ENCODE data around the gene WNK1. TPM values are rescaled to one million over a fixed set of nuclear protein-coding genes. Genes with fewer than 3 reads are reported as not detected.
A peak's percentile ranks its signal among the peaks of the same experiment; 100 is the strongest.

The WNK1 gene
- total RNA-seq, 1 donor from 2014 or later, result 222 TPM

DNA sequence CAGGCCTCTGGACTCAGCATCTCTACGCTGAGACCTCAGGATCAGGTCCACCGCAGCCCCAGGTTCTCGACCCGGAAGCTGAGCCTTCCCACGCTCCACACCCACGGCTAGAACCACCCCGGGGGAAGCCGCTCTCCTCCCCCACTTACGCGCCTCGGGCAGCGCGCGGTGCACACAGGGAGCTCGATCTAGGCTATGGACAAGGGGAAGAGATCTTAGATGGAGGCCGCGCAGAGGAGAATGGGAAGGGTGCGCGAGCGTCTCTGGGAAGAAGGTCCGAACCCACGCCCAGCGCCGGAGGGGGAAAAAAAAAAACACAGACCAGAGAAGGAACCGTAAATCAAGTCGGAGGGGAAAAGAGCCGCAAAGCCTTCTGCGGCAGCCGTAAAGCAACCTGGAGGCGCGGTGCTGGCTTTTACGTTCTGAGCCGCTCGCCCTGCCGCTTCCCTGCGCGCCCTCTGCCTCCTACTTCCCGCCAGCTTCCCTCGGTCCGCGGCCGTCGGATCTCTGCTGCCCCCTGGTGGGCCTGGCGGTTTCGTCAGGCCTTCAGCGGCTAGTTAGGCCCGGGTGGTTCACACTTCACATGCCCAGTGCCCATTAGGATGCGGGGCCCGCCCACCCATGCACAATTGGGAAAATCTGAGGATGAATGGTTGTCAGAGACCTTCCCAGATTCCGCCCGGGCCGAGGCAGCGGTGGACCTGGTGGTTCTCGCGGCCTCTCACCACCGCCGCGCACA, 197.2 kb downstream of the WNK1 start, which contains the start of gene RAD52:
Gene RAD52 (minus strand): TSS at position 242 of the 739 bp plus-strand sequence. CDS start 16,636 bp downstream, outside the sequence.
- peak; percentile 96 for DNase-seq (ENCODE audit: low read depth)

DNA sequence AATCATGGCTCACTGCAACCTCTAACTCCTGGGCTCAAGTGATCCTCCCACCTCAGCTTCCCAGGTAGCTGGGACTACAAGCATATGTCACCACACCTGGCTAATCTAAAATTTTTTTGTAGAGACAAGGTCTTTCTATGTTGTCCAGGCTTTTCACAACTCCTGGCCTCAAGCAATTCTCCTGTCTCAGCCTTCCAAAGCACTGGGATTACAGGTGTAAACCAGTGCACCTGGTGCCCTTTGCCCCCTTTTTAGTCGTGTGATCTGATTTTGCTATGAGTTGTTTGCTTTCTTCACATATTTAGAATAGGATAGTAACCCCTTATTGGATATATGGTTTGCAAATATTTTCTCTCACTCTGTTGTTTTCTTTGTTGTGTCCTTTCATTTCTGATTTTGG, 198.8 kb downstream of the WNK1 start:
- DNase-seq (ENCODE audit: low read depth), result no peak

DNA sequence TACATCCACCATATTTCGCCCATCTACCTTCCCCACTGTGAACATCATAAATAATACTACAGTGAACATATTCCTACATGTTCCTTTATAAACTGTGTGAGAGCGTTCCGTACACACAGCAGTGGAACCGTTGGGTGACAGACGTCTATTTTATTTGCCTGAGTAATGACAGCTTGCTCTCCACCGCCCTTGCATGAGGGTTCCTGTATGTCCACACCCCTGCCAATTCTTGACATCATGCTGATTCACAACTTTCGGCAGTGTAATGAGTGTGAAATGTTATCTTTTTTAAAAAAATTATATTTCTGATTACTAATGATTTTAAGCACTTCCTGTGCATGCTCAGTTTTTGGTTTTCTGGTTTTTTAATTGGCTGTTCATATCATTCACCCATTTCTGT, 201.4 kb downstream of the WNK1 start:
- DNase-seq (ENCODE audit: low read depth), result no peak

DNA sequence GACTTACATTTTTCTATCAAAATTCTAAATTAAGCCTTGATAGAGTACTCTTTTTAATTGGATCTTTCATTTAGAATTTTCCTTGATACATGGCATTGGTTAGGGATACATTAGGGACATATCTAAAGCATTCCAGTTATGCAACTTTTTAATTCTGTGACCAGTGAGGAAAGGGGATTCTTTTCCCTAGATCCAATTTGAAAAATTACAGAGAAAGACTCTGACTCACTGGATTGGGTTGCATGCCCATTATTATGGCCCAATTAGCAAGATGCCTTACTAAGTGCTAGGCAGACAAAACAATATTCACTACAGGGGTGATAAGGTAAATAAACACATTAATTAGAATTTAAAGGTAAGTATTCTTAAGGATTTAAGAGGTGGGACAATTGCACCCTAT, 202.4 kb downstream of the WNK1 start:
- no peak for DNase-seq (ENCODE audit: low read depth)

DNA sequence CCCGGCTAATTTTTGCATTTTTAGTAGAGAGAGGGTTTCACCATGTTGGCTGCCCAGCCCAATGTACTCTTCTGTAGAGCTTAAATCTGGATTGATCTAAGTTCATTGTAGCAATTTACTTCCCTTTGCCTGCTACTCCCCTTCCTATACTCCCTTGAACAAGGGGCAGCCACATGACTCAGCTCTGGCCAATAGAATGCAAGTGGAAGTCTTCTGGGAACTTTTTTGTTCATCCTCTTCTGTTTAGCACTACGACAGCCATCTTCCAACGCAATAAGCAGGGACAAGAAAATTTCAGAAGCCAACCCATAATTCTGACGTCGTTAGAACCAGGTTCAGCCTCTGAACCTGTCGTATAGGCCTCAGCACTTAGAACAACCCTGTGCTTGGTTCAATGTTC, 203.6 kb downstream of the WNK1 start:
- DNase-seq (ENCODE audit: low read depth), result no peak

DNA sequence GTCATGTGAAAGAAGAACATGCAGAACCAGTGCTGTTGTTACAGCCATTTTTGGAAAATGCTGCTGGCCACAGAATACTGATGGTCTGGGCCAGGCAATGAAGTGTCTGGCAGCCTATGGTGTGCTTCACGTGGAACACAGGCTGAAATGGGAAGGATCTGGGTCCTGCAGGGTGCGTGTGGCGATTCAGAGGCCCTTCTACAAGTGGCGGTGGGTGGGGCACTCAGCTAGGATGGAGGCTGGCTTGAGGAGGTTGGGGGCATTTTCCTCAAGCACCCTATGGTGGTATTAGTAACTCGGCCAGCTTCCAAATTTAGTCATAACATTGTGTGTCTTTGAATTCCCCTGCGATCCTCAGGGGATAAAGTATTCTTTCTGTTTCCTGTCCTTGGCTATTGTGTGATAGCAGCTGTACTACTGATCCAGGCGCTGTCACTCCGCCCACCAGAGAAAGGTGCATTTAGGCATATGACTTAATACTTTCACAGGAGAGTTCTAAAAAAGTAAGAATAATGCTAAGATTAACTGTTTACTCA, 206.3 kb downstream of the WNK1 start:
- no peak for DNase-seq (ENCODE audit: low read depth)

Other genes with a start within 250 kb of the WNK1 start
- 0.60 TPM in 1 of 2 replicates, not detected in the other for gene NINJ2, start 89.1 kb upstream of the WNK1 start, total RNA-seq
- gene RAD52, start 197.1 kb downstream of the WNK1 start, total RNA-seq, result 11.6 and 18.4 TPM in 2 replicates
- 21.0 and 79.3 TPM in 2 replicates for gene ERC1, start 238.6 kb downstream of the WNK1 start, total RNA-seq